SK-N-SH treated with all-trans-retinoic acid at 6 μM for 48 hours (cell line): ENCODE data around the gene COL24A1.

Experiments used
- ISL1 ChIP-seq: fragments of 250-450 bp; sonication (Bioruptor Pico); IDR thresholded peaks from 2 replicates; pipeline ENCODE4 v2.1.2; 2022; ENCODE audit warnings: mild to moderate bottlenecking, moderate library complexity
- PATZ1 ChIP-seq: fragments of 250-450 bp; sonication (Bioruptor Pico); IDR thresholded peaks from 2 replicates; pipeline ENCODE4 v1.8.0; 2020; ENCODE audit warnings: mild to moderate bottlenecking, moderate library complexity, borderline replicate concordance
- ZFP30 ChIP-seq: fragments of 450-650 bp; formaldehyde crosslinking; IDR thresholded peaks from 2 replicates; pipeline ENCODE4 v1.5.0; 2022; ENCODE audit warnings: mild to moderate bottlenecking, moderate library complexity

- TF ChIP-seq ZFP30, result no peak
- TF ChIP-seq ISL1, result no peak
- no peak for TF ChIP-seq PATZ1 (CRISPR knock-in tag)
These were observed 473.1 kb downstream of the COL24A1 start for GRCh38 chr1:85683292-85684025.
